Body of pancreas (tissue), 4 donors: ENCODE measurements around the gene SAYSD1.

Experiments
- POLR2A ChIP-seq, 3 donors: fragments of 450-650 bp; IDR thresholded peaks; one replicate each; pipeline ENCODE4 v1.6.1; 2016; ENCODE audit warnings: antibody characterized with exemption in 3 of 3, mild to moderate bottlenecking in 2 of 3
- TF ChIP-seq, protein P1 (sequence below), 7 experiments: fragments of 450-650 bp in 4 of 7; fragments of 200-600 bp in 3 of 7; sonication (generic) in 3 of 7; IDR thresholded peaks; one replicate each; pipeline ENCODE4 v1.5.1; 2016 to 2019; ENCODE audit warnings: antibody characterized with exemption in 7 of 7

- TF ChIP-seq, protein P1, sequence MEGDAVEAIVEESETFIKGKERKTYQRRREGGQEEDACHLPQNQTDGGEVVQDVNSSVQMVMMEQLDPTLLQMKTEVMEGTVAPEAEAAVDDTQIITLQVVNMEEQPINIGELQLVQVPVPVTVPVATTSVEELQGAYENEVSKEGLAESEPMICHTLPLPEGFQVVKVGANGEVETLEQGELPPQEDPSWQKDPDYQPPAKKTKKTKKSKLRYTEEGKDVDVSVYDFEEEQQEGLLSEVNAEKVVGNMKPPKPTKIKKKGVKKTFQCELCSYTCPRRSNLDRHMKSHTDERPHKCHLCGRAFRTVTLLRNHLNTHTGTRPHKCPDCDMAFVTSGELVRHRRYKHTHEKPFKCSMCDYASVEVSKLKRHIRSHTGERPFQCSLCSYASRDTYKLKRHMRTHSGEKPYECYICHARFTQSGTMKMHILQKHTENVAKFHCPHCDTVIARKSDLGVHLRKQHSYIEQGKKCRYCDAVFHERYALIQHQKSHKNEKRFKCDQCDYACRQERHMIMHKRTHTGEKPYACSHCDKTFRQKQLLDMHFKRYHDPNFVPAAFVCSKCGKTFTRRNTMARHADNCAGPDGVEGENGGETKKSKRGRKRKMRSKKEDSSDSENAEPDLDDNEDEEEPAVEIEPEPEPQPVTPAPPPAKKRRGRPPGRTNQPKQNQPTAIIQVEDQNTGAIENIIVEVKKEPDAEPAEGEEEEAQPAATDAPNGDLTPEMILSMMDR (IDR thresholded peaks at IDR 0.05): no peak
- no peak for TF ChIP-seq POLR2A (IDR thresholded peaks at IDR 0.05)
Measured at GRCh38 chr6:39153766-39154397, 38.9 kb upstream of the SAYSD1 start.
